Kidney tubule cell (primary cell): ENCODE measurements around the gene BICRAL.

Experiments used
- DNase-seq: peaks from one replicate; pipeline ENCODE4 v3.0.0-alpha.2; 2018; ENCODE audit warnings: low spot score

BICRAL gene

DNA sequence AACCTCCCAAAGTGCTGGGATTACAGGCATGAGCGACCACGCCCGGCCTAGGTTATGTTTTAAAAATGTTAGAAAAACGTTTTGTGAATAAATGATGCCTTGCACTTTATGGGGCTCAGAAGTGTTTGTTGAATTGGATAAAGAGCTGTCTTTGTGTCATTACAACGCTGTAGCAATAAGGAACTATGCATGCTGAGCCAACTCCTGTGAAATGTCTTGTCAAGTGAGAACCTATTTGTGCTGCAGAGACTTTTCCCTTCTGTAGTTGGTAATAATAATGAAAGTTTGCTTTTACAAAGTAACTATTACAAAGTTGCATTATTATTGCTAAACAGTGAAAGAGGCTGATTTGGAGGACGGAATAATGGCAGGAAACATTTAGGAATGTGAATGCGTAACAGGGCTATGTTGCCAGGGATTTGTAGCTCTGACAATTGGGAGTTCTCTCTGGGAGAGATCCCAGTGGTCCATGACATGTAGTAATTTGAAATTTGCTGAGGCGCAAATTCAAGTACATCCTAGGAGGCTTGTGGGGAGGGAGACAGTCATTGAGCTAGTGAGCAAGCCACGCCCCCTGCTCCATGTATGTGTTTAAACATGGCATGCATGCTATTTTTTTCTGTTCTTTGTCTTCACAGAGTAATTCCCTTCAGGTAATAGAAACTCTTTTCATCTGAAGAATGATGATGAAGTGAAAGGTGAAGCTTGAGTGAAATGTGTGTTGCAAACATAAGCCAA is 16.8 kb upstream of the BICRAL start:
- no peak for DNase-seq

DNA sequence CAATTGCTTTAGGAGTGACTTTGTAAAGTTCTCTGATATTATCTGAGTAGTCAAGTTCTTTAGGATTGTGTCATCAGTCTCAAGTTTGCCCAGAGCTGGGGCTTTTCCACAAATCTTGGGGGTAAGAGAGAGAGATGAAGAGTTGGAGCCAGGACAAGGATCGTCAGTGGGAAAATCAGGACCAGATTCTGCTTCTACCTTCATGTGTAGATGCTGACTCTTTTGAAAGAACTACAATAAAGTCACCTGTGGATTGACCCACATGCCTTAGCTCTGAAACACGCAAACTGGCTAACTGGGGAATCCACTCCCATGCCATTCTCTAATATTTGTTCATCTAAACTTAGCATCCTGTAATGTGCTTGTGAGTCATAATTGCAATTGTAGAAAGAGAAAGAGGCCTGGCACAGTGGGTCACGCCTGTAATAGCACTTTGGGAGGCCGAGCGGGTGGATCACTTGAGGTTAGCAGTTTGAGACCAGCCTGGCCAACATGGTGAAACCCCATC is 15.6 kb upstream of the BICRAL start:
- peak; percentile 83 for DNase-seq

- no peak for DNase-seq
Observed at GRCh38 chr6:42769051-42769450, 12.8 kb upstream of the BICRAL start.

DNA sequence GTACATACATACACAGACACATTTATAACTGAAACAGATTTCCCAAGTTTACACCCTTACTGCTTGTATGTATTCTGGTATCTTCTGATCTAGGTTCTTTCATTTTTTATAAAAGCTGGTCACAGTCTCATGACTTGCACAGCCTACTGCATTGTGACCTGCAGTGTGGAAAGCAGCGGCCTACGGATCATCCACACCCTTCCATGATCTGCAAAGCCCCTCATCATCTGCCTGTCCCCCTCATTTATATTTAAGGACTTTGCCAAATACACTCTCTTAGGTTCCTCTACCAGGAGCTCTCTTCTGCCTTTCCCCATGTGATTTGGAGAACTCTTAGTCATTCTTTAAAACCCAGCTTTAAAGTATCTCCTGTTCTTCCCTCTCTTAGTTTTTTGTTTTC is 12.0 kb upstream of the BICRAL start:
- no peak for DNase-seq

- DNase-seq: no peak
Observed at GRCh38 chr6:42771741-42772100, 10.1 kb upstream of the BICRAL start.

GRCh38 chr6:42774201-42774600 is 7.7 kb upstream of the BICRAL start:
- DNase-seq: no peak

DNA sequence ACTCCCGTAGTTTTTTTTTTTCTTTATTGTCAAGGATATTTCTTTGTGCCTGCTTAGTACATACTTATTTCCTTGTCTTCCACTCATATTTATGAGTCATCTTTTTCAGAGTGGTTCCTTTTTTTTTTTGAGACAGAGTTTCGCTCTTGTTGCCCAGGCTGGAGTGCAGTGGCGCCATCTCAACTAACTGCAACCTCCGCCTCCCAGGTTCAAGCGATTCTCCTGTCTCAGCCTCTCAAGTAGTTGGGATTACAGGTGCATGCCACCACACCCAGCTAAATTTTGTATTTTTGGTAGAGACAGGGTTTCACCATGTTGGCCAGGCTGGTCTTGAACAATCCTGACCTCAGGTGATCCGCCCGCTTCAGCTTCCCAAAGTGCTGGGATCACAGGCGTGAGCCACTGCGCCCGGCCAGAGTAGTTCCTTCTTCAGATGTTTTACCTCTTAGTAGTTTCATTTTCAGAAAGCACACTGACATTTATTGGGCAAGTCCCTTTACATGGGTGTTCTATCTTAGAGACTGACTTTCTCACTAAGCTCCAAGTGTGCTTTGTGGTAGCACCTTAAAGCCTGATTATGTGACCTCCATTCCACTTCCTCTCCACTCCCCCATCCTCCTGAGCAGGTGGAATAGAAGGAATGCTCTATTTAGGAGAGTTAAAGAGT is 6.9 kb upstream of the BICRAL start:
- peak; percentile 44 for DNase-seq

- peak; percentile 88 for DNase-seq
Observed at GRCh38 chr6:42777126-42777822, 4.6 kb upstream of the BICRAL start.

DNA sequence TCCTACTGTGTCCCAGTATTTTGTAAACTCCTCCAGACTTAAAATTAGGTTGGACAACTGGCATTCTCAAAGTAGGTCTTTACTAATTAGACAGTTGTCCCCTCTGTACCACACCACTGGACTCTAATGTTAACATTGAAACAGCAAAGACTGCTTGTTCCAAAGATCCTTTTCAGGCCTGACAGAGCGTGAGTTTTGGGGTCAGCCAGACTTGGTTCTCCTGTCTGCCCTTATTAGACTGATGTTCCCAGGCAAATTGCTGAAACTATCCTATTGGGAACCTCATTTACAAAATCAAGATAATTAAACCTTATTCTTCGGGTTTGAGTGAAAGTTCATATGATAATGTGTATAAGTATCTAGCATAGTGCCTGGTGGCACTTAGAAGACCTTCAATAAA is 3.7 kb upstream of the BICRAL start:
- DNase-seq: no peak

DNA sequence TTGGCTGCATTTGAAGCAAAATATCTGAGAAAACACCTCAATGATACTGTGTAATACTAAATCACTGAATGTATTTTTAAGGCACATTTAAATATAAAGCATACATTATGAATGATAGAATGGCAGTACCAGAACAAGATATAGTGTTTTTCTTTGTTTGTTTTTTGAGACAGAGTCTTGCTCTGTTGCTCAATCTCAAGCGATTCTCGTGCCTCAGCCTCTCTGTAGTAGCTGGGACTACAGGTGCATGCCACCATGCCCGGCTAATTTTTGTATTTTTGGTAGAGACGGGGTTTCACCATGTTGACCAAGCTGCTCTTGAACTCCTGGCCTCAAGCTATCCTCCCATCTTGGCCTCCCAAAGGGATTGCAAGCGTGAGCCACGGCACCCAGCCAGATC is 2.3 kb upstream of the BICRAL start:
- DNase-seq: no peak

DNA sequence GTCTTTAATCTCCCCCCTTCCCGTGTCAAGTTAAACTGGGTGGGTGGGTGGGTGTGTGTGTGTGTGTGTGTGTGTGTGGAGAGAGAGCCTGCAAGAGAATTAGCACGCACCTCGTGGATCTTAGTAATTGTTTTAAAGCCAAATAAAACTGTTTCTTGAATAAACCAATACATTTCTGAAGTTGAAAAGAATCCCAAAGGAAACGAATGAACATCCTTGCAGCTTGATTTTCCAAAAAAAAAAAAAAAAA is 381 bp upstream of the BICRAL start:
- DNase-seq: no peak

GRCh38 chr6:42782689-42783176 is 881 bp downstream of the BICRAL start:
- peak; percentile 95 for DNase-seq

DNA sequence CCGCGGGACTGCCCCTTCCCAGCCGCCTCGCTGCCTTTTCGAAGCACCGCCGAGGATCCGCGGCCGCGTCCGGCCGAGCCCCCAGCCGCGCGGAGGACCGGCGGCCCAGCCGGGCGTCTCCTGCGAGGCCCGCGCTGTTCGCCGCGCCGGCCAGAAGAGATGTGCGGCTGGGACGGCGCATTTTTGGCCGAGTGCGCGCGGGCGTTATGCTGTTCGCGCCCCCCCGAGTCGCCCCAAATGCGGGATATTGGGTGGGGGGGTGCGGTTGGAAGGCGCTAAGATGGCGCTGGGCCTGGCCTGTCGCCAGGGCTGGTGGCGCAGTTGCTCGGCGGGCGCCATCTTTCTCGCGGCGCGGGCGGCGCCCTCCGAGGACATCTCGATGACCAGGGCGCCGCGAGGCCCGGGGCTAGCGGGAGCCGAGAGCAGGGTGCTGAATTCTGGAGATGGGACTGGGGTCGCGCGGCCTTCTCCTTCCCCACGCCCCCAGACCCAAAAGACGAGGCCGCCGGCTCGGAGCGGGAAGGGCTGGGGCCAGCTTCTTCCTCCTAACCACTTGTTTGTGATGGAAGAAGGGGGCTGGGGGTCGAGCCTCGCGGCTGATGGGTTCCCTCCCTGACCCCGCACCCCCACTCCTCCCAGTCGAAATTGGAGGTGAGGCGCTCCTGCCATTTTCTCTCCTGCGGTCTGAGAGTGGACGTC is 1.5 kb downstream of the BICRAL start:
- DNase-seq: peak; percentile 73

- DNase-seq: no peak
Observed at GRCh38 chr6:42783876-42784642, 2.2 kb downstream of the BICRAL start.

GRCh38 chr6:42784717-42785498 is 3.1 kb downstream of the BICRAL start:
- DNase-seq: no peak

DNA sequence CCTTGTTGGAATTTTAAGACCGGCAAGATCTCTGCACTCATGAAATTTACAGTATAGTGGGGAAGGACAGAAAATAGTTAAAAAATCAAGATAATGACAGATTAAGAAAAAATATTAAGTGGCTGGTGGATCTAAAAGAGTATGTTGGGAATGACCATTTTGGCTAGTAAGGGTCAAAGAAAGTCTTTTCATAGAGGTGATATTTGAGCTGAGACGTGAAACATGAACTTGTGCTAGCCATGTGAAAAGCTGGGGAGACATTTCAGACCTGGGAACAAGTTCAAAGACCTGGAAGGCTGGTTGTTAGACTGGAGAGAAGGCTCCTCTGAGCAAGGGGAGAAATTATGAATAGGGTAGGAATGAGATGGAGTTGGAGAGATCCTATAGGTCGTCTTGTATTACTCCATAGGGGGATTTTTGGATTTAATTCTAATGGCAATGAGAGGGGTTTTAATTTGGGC is 4.7 kb downstream of the BICRAL start:
- DNase-seq: no peak

- no peak for DNase-seq
Observed at GRCh38 chr6:42787063-42787472, 5.2 kb downstream of the BICRAL start.

GRCh38 chr6:42788671-42789070 is 6.8 kb downstream of the BICRAL start:
- no peak for DNase-seq

GRCh38 chr6:42790549-42791181 is 8.8 kb downstream of the BICRAL start:
- no peak for DNase-seq

DNA sequence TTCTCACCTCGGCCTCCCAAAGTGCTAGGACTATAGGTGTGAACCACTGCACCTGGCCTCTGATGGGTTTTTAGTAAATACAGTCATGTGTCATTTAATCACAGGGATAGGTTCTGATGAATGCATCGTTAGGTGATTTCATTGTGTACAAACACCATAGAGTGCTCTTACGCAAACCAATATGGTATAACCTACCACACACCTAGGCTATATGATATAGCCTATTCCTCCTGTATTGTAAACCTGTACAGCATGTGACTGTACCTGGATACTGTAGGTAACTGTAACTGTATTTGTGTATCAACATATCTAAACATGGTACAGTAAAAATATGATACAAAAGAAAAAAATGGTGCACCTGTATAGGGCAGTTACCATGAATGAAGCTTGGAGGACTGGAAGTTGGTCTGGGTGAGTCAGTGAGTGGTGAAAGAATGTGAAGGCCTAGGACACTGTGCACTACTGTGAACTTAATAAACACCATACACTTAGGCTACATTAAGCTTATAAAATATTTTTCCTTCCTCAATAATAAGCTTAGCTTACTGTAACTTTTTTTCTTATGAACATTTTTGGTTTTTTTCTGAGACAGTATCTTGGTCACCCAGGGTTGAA is 10.0 kb downstream of the BICRAL start:
- DNase-seq: peak; percentile 29
